Stimulated activated CD4-positive, alpha-beta T cell treated with anti-CD3 and anti-CD28 coated beads, Interleukin-4, amount 100 ng/mL, for 24 hours (primary cell): ENCODE measurements around the gene GALNT3.
A peak's percentile ranks its signal among the peaks of the same experiment; 100 is the strongest.

Experiments used
- DNase-seq: peaks from one replicate; pipeline ENCODE4 v3.0.0-alpha.2; 2020

GALNT3 gene

DNA sequence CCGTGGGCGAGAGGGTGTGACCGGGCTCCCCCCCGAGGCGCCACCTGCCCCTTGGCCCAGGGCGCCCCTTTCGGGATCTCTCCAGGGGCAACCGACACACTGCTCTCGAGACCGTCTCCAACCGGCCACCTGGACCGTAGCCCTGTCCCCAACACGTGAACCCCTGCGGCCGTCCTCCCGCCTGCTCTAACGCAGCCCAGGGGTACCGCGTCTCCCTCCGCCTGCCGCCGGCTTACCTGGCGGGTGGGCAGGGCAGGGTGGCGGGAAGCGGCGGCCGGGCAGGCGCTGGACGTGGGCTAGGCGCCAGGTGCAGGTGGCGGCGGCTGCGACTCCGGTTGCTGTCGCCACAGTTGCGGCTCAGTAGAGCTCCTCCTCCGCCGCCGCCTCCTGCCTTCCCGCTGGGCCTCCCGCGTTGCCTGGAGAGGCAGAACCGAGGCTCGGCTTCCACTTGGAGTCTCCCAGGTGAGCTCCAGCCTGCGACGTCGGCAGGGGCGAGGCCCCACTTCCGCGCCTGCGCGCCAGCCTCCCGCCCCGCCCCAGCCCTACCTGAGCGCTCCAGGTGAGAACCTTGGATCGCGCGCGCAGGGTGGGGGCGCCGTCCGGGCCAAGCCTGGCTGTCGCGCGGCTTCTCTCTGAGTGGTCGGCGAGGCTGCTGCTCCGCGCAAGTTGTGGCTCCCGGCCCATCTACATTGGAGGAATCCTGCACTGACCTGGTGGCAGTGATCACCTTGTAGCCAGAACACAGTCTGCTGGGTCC, at the start of gene GALNT3:
GALNT3 (minus strand) TSS at position 469 of the 757 bp plus-strand sequence. CDS start 23,547 bp downstream, outside the sequence.
- DNase-seq = peak; percentile 14

DNA sequence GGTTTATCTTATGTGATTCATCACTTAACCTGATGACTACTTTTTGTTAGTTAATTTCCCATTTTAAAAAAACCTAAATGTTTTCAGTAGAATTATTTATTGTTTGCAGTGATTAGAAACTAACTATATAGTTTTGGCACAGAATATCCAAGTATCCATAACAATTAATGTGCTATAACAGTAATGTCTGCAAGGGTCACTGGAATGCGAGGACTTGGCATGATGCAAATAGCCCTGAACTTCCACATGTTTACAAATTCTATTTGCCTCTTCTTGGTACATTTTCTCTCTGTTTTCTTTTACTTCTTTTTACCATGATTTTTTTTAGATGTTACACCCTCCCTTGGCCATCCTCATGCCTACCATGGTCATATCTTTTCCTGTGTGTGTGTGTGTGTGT, 49.3 kb upstream of the GALNT3 start:
- DNase-seq = no peak

DNA sequence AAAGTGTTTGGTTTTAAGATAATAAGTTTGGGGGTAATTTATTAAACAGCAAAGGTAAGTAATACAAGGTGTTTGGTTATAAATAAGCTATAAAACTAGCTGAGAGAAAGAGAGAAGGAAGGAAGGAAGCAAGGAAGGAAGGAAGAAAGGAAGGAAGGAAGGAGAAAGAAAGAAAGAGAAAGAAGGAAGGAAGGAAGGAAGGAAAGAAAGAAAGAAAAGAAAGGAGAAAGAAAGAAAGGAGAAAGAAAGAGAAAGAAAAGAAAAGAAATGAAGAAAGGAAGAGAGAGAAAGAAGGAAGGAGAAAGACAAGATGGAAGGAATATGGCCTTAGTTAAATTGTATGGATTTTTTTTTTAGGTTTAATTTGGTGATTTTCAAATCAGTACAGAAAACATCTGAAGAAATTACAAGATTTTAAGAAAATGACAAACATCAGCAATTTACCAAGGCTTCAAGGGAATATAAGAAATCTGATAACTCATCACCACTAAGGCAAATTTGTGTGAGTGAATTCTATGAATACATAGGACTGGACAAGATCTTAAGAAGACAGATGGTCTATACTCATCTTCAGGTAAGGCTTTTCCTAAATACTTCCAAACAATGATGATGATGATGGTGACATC, 46.4 kb upstream of the GALNT3 start:
- DNase-seq = no peak

DNA sequence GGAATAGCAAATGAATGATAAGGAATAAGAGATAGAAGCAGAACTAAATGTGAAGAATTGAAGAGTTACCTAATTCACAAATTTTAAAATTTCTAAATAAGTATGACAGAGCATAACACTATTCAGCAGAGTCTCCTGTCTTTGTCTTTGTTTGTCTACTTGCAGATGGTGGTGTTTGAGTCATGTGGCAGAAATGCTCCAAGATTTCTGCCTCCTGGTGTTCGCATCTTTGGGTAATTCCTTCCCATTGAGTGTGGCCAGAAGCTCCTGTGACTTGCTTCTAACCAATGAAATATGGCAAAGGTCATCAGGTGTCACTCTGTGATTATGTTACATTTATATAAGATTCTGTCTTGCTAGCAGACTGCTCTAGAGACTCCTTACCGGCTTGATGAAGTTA, 45.6 kb upstream of the GALNT3 start:
- no peak for DNase-seq

DNA sequence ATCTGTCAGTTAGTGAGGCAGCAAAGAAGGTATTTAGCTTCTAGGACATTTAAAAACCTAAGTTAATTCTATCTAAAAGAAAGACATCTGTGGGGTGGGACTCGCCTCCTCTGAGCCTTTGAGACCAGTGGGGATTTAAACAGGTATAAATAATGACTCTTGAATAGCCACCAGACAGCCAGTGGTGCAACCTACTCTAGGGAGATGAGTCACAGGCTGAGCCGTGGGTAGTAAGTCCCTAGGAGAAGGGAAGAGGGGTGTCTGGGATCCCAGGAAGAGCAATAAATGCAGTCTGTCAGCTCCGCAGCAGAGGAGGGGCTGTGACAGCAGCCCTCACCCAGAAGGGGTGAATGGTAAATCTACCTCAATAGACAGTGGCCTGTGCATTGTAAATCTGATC, 43.1 kb upstream of the GALNT3 start:
- DNase-seq = no peak

DNA sequence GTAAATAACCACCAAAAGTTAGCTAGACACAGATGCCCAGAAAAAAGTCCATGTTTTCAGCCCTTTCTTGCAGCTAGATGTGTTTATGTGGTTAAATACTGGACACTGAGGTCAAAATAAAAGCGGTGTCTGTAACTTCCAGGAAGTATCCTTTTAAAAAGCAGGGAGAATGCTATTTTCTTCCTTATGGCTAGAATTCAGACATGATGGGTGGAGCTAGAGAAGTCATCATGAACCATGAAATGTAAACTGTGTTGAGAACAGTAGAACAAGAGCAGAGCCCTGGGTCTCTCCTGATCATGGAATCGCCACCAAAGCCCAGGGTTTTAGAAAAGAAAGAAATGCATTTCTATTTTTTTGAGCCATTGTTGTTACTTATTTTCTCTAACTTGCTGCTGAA, 41.3 kb upstream of the GALNT3 start:
- DNase-seq = no peak

DNA sequence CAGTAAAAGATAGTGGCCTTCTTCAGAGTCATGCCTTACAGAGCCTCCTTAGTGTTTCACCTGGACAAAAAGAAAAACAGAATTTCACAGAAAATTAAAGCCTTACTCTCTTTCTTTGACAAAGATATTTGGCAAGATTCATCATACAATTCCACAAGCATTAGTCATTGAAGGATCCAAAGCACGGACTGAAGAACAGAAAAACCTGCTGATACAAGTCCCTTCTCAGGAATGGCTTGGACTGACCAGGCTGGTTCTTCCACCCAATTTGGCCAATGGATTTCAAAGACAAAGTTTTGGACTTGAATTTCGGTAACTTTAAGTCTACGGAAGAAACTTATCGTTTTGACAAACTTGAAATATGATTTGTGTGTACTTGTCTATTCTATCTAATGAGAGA, 39.1 kb upstream of the GALNT3 start:
- DNase-seq = no peak

DNA sequence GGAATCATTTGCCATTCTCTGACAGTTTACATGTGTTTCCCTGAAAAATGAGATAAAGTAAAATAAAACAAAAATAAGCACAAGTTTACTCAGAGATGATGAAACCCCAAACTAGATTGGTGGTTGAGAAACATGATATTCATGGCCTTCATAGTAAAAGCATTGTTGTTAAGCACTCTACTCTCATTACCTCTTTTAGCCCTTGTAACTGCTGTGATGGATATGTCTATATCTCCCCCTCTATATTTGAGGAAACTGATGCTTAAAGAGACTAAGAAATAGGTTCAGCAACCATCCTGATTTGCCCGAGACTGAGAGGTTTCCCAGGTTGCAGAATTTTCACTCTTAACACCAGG, 33.9 kb upstream of the GALNT3 start:
- no peak for DNase-seq

DNA sequence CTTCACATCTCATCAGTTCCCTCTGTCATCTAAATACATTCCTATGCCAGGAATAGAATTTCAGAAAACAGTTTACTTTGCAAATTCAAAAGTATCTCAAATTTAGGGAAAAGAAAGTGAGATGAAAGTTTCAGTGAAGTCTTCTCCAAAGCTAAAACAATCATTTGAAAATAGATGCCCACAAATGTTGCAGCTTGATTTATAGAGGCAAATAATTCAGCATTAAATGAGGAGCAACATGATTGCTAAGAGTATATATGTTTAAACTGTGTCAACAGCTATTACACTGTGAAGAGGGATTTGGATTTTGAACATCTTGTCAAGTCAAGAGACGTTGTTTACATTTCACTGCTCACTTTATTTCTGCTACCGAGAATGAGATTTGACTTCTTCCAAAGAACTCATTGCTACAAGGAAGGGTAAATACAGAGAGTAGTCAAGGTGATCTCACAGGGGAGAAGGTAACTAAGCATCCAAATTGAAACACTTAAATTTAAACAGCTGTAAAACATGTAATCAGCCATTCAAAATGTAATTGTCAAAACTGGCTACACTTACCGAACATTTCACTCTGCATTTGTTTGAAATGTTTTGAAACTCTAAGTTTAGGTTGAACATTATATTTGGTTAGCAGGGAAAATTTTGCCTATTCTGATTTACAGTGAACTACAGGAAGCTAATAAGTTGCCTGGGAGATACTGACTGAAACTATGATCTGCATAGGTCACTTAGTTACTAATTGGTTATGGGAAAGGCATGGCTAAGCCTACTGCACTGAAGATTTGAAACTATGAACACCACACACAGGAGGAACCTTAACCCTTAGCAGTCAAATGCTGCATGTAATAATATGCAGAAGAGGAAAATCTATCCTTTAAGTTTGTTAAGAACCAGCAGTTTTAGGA, 33.2 kb upstream of the GALNT3 start:
- no peak for DNase-seq

DNA sequence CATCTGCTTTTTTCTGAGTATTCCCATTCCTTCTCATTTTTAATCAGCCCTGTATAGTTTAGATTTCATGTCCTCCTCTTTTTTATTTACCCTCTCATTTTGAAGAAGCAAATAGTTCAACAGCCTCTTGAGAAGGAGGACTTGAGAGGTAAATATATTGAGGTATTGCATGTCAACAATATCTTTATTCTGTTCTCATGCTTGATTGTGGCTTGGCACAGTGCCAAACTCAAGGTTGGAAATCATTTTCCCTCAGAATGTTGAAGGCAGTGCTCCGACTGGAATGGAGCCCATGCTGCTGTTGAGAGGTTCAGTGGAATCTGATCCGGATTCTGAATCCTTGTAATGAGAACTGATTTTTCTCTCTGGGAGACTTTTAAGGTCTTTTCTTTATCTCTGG, 31.0 kb upstream of the GALNT3 start:
- no peak for DNase-seq

DNA sequence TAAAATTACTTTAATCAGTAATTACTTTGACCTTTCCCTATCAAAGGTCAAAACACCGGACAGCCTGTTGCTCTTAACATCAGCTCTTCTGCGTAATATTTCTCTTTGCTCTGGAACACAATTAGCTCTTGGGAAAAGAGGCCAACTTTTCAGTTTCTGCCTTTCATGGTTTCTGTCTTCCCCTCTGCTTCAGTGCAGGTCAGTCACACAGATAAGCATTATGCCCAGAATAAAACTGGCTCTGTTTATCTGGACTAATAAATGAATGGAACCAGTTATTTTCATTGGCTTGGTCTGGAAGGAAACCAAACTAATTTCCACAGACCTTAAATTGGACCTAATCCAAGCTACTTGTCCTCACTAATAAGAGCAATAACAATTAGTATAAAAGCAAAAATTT, 26.2 kb upstream of the GALNT3 start:
- DNase-seq = no peak

DNA sequence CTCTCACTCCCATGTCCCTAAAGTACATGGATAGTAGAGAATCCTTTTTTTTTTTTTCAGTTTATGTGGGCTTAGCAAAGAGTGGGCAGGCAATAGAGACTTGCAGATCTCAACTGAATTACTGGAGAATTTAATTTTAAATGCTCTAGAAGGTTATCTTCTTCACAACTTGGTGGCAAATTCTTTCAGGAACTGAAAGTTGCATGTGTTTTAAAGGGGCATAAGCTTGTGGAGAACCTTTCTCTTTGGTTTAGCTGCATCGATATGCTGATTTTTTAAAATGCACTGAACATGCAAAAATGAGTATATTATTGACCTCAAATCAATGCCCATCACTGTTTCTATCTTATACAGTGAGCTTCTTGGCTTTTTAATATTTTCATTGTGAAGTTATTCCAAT, 24.9 kb upstream of the GALNT3 start:
- DNase-seq = no peak

DNA sequence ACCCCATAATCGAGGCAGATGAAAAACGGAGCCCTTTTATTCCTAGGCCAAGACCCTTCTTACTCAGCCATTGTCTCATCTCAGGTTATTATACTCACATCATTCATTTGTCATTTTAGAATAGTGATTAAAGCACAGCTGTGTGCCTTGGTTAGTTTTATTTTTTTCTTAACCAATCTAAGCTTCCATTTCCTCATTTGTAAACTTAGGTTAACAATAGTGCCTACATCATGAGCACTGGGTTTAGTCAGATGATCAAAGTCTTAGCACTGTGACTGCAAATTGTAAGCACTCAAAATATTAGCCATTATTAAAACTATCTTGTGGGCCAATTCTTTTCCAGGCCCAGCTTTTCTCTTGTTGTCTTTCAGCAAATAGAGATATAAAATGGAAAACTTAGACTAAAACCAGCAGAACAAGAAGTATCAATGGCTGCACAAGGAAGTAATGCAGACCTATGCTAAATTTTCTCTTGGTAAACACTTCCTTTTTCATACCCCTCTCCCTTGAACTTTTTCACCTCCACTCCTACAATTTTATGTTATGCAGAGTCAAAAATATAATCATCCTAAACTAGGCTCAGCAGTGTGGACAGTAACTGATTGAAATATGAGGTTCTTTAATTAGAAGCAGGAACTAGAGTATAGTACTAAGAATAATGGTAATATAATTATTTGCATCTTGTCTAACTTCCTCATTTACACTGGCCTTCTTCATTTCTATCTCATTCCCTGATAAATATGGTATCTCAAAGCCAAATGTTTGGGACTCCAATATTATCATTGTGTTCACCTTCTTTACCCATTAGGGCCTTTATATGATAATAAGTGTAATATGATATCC, 21.5 kb upstream of the GALNT3 start:
- no peak for DNase-seq

DNA sequence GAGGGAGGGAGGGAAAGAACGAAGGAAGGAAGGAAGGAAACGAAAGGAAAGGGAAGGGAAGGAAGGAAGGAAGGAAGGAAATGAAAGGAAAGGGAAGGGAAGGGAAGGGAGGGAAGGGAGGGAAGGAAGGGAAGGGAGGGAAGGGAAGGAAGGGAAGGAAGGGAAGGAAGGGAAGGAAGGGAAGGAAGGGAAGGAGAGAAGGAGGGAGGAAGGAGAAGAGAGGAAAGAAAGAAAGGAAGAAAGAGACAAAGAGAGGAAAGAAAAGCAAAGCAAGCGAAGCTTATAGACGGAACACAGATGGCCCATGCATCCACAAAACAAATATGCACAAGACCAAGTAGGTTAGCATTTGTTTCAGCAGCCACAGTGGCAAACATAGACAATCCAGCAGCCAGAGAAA, 20.4 kb upstream of the GALNT3 start:
- no peak for DNase-seq

DNA sequence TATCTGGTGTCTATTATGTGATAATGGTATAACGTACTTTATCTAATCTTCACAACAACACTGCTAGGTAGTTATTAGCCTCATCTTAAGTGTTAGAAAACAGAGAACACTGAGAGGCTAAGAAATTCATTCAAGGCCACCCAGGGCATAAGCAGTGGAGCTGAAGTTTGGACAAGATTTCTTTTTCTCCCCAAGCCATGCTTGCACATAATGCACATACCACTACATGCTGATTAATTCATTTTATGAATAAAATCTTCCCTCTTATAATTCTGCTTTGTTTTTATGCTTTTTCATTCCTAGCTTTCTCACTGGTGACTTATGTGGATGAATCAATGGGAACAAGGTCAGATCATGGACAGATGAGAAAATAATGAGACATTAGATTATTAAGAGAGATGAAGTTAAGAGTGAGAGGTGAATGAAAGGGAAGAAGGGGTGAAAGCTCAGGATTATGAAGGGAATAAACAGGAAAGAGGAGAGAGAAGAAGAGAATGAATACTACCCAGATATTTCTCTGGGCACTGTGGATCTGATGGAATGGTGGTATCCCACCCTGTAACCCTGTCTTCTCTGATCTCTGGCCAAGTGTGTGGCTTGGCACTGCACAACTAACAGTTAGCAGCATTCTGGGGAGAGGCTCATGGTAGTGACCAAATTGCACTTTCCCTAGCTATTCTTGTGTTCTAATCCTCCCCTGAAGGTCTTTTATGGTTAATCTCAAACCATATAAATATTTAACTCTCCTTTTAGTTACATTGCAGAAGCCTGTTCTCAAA, 17.7 kb upstream of the GALNT3 start:
- DNase-seq = no peak

DNA sequence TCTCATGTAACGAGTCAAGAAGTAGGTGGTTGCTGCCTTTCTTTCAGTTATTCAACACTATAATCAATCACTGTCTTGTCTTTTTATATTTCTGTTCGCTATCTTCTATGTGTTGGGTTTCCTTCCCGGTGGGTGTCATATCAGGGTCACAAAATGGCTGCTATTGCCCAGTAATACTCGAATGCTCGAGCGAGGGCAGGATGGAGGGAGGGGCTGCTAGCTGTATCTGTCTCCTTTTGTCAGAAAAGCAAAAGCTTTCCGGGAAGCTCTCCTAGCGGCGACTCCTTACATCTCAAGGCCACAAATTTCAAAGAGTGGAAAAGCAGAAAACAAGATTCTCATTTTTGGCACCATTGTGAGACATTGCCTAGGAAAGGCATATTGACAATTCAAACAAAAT, 16.4 kb upstream of the GALNT3 start:
- DNase-seq = no peak

DNA sequence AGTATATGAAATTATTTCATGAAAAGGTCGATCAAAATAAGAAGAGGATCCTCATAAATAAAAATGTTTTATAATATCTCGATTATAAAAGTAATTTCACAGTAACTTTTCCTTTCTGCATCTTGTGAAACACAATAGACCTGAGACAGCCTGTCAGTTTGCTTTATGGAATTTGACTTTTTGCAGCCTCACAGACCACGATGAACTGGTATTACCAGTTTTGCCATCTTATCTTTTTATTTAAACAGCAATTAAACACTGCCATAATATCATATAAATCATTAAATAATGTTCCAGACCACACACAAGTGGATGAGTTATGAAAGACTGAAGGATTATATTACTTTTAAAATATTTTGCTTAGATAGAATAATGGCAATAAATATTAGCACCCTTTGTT, 10.7 kb upstream of the GALNT3 start:
- DNase-seq = no peak

DNA sequence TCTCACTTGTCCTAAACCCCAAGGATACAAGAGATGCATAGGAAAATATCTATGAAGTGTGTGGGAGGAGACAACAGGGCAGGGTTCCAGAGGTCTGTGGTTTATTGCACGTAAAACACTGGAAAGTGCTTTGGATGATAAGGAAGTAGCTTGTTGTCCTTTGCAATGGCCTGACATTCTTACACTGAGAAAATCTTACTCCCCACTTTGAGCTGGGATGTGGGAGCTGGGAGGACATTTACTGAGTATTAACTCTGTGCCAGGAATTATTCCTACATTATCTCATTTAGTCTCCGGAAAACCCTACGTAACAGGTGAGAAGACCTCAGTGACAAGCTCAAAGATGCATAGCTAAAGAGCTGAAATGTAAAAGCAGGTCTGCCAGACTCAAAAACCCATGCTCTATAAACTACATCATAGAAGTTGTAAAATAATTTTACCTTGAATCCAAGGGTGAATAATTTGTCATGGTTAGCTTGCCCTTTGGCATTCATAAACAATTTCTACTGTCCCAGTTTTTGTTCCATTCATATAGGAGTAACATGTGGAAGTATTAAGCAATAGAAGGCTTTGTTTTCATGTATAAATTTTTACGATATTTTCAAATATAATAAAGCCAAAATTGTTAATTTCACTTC, 9.2 kb upstream of the GALNT3 start:
- DNase-seq = no peak

DNA sequence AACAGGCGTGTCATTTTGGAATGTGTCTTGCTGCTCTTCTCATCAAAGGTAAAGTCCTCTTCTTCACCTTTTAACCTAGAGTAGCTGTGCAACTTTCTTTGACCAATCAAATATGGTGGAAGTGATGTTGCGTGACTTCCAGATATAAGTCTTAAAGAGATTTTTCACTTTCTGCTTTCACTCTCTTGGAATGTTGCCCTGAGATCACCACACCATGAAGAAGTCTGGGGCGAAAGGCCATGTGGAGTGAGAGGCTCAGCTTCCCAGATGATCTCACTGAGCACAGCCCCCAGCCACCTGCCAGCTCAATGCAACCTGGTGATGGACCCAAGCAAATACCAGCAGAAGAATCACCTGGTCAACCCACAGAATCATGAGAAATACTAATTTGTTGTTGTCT, 7.1 kb upstream of the GALNT3 start:
- DNase-seq = no peak

DNA sequence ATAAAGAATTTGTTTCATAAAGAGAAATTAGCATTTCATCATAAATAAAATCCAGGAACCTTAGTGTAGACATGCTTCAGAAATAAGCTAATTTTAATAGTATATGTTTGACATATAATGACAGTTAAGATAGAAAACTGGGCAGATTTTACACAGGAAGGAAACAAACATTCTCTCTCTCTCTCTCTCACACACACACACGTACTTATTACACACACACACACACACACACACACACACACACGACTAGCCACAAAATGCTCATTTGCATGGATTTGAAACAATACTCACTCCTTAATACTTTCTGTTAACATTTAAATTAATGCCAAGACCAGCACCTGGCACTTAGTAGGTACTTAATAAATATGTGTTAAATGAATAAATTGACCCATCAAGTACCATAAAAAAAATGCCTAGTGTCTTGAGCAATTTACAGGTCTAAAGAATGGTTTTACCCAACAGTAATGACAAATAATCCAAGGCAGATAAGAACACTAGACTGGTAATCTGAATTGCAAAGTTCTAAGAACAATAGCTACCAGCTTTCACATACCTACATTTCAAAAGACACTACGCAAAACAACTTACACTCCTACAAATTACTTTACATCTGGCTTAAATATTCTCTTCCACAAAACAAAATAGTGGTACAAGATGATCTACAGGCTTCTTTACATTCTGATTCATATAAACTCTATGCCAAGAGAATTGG, 2.9 kb upstream of the GALNT3 start:
- no peak for DNase-seq

DNA sequence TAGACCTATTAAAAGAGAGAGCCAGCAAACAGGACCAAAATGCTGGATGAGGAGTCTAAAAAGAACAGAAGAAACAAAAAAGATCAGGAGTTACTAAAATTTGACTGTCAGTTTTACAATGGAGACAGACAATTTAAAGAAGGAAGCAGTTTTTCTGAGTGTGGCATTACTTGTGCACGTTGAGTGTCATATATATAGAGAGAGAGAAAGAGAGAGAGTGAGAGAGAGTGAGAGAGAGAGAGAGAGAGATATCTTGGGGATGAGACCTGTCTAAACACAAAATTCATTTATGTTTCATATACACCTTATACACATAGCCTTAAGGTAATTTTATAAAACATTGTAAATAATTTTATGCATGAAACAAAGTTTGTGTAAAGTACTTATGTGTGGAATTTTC, 2.1 kb upstream of the GALNT3 start:
- no peak for DNase-seq
